Spleen (tissue), 11 donors: ENCODE measurements around the gene XYLT1. TPM values are rescaled to one million over a fixed set of nuclear protein-coding genes. Genes with fewer than 3 reads are reported as not detected.
"Not testable (repeated sequence)": the region's sequence is repeated elsewhere in the genome, so short reads cannot be mapped to it uniquely, and the experiment has no call there.

Source experiments
- DNase-seq: peaks from one replicate; pipeline ENCODE4 v3.0.0-alpha.2; 2020
- H3K27ac ChIP-seq, 8 donors: fragments of 200-600 bp; sonication (generic) in 7 of 8; 1 replicate in 4 of 8; 2 replicates in 4 of 8; pipeline versions ENCODE4 v1.5.0 to v1.8.0; 2016 to 2021; ENCODE audit warnings: inconsistent platforms in 4 of 8, mild to moderate bottlenecking in 4 of 8, moderate library complexity in 1 of 8
- H3K27me3 ChIP-seq, 7 donors: fragments of 200-600 bp; sonication (generic) in 6 of 7; replicated peaks in 1 of 7; 1 replicate in 4 of 7; 2 replicates in 3 of 7; pipeline versions ENCODE4 v1.5.0 to v1.8.0; 2016 to 2021; ENCODE audit warnings: inconsistent platforms in 3 of 7, mild to moderate bottlenecking in 1 of 7
- H3K36me3 ChIP-seq, 6 donors: fragments of 200-600 bp; sonication (generic) in 5 of 6; 1 replicate in 4 of 6; 2 replicates in 2 of 6; pipeline versions ENCODE4 v1.5.0 to v1.8.0; 2016 to 2021; ENCODE audit warnings: inconsistent platforms in 2 of 6
- H3K4me1 ChIP-seq, 6 donors: fragments of 200-600 bp; sonication (generic) in 5 of 6; 1 replicate in 3 of 6; 2 replicates in 3 of 6; pipeline versions ENCODE4 v1.5.0 to v1.8.0; 2016 to 2021; ENCODE audit warnings: inconsistent platforms in 3 of 6
- H3K4me3 ChIP-seq, 8 donors: fragments of 200-600 bp; sonication (generic) in 7 of 8; 1 replicate in 4 of 8; 2 replicates in 4 of 8; pipeline versions ENCODE4 v1.5.0 to v1.8.0; 2016 to 2021; ENCODE audit warnings: inconsistent platforms in 4 of 8, mild to moderate bottlenecking in 4 of 8, moderate library complexity in 2 of 8
- H3K9me3 ChIP-seq, 8 donors: fragments of 200-600 bp; sonication (generic) in 7 of 8; 1 replicate in 4 of 8; 2 replicates in 4 of 8; pipeline versions ENCODE4 v1.5.0 to v1.8.0; 2016 to 2021; ENCODE audit warnings: inconsistent platforms in 4 of 8
- CTCF ChIP-seq, 11 experiments: fragments of 200-600 bp in 7 of 11; fragments of 450-650 bp in 4 of 11; sonication (generic) in 4 of 11; IDR thresholded peaks in 8 of 11; conservative IDR thresholded peaks in 3 of 11; 1 replicate in 7 of 11; 2 replicates in 4 of 11; pipeline versions ENCODE4 v1.4.0 to v1.8.0; 2016 to 2021; ENCODE audit warnings: antibody characterized with exemption in 11 of 11, inconsistent platforms in 4 of 11, mild to moderate bottlenecking in 1 of 11
- POLR2A ChIP-seq, 3 donors: fragments of 450-650 bp; IDR thresholded peaks; one replicate each; pipeline ENCODE4 v1.5.1; 2017; ENCODE audit warnings: antibody characterized with exemption in 3 of 3, mild to moderate bottlenecking in 1 of 3
- POLR2AphosphoS5 ChIP-seq, 3 donors: sonication (generic); formaldehyde crosslinking; IDR thresholded peaks; one replicate each; pipeline ENCODE4 v1.5.1; 2017; ENCODE audit warnings: antibody characterized with exemption in 3 of 3
- WGBS, 5 donors: extraction: QIAGEN DNeasy Blood & Tissue Kit in 3 of 5; methylation state at CpG; one replicate each; pipeline versions ENCODE4 v1.1.5 to v1.1.7; 2013 to 2018; 5-methylcytosine and 5-hydroxymethylcytosine counted together
- intact Hi-C: fragments of 100-400 bp; cut with DNase I; formaldehyde crosslinking; loops from one replicate; pipeline ENCODE4 v1.15.0; 2023; ENCODE audit warnings: low total_unique reads
- polyA plus RNA-seq, 3 donors: library from polyadenylated mRNA; stranded (reverse); fragments of 200-250 nt; gene quantifications; one replicate each; pipeline ENCODE4 v1.2.1, GENCODE V29; 2013
- total RNA-seq, 7 donors: library from RNA; depleted of rRNA in 3 of 7; stranded (reverse); fragments of >200 nt in 3 of 7; fragmentation: NEBNext Ultra II Directional in 4 of 7; extraction: Animal tissue kit (Norgen Biotek cat#: 25700) in 4 of 7; gene quantifications; one replicate each; pipeline versions ENCODE4 v1.1.0 to v1.2.1, GENCODE V29; 2016 to 2021
- donor health status: healthy with polysubstance abuse.
- donor health status: DM: no; HTN: no; CAD: no; lungs with moderate emphysema.
- donor health status: DM: no; HTN: no; CAD: no.
- donor health status: Bipolar disorder and iron deficiency.
- donor health status: healthy.
- donor health status: DM: no; HTN: no; CAD: no.
- donor health status: DM: yes; HTN: yes; CAD: no.

XYLT1 gene
- total and polyA plus RNA-seq, 10 donors = 2.1 to 40.7 (median 23.5) TPM

DNA sequence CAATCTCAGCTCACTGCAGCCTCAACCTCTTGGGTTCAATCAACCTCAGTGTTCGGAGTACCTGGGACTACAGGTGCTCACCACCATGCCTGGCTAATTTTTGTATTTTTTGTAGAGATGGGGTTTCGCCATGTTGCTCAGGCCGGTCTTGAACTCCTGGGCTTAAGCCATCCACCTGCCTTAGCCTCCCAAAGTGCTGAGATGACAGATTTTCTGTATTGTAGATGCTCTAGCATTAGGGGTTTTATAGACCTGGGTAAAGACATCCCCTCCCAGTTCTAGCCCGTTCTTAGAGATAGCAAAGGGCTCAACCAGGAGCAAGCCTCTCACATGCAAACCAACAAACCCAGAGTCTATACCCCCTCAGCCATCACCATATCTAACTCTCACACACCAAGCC lies 57.3 kb downstream of the XYLT1 start:
- no peak for TF ChIP-seq POLR2AphosphoS5 (IDR thresholded peaks at IDR 0.05)
- TF ChIP-seq CTCF (IDR thresholded peaks at IDR 0.05 in 8 of 11, conservative IDR thresholded peaks at IDR 0.05 in 3 of 11) = no peak
- TF ChIP-seq POLR2A (IDR thresholded peaks at IDR 0.05) = no peak
- WGBS, 5 donors = 78 to 91% (median 88%) methylated on average over 4 of the region's 4 CpGs
- Histone ChIP-seq H3K27ac (peak overlapping the region in 2 of 8 donors; percentile 52 to 75), H3K27me3 (no peaks in the 10 kb centered on the region), H3K4me3 (no peak overlapping the region), H3K9me3 (no peaks in the 10 kb centered on the region), H3K4me1 (peaks cover 22 to 96% (median 56%) of the 10 kb centered on the region in 6 donors), H3K36me3 (no peaks in the 10 kb centered on the region)
- intact Hi-C loops = no loop called here
- no peak for DNase-seq

- TF ChIP-seq CTCF (IDR thresholded peaks at IDR 0.05 in 8 of 11, conservative IDR thresholded peaks at IDR 0.05 in 3 of 11) (no peak), POLR2AphosphoS5 (IDR thresholded peaks at IDR 0.05) (no peak), POLR2A (IDR thresholded peaks at IDR 0.05) (no peak)
- DNase-seq = no peak
- no peak overlapping the region for H3K27ac ChIP-seq
- H3K9me3 ChIP-seq = peaks cover 0 to 3% (median 0%) of the 10 kb centered on the region in 8 donors
- H3K4me3 ChIP-seq = no peak overlapping the region
- WGBS, 5 donors = 85 to 96% (median 91%) methylated on average over 5 of the region's 5 CpGs
- peaks cover 22 to 95% (median 56%) of the 10 kb centered on the region in 6 donors for H3K4me1 ChIP-seq
- intact Hi-C loops = no loop called here
- no peaks in the 10 kb centered on the region for H3K27me3 ChIP-seq
- H3K36me3 ChIP-seq = no peaks in the 10 kb centered on the region
Measured at GRCh38 chr16:17412791-17413190, 58.0 kb downstream of the XYLT1 start.

- intact Hi-C loops = no loop called here
- no peaks in the 10 kb centered on the region for H3K27me3 ChIP-seq
- DNase-seq = no peak
- 86 to 96% (median 90%) methylated on average over 5 to 7 of the region's 7 CpGs for WGBS, 5 donors
- H3K4me3 ChIP-seq = no peak overlapping the region
- H3K9me3 ChIP-seq = peaks cover 0 to 3% (median 0%) of the 10 kb centered on the region in 8 donors
- TF ChIP-seq POLR2A (IDR thresholded peaks at IDR 0.05) (no peak), CTCF (IDR thresholded peaks at IDR 0.05 in 8 of 11, conservative IDR thresholded peaks at IDR 0.05 in 3 of 11) (no peak)
- H3K4me1 ChIP-seq = peaks cover 19 to 90% (median 51%) of the 10 kb centered on the region in 6 donors
- no peaks in the 10 kb centered on the region for H3K36me3 ChIP-seq
- no peak overlapping the region for H3K27ac ChIP-seq
Measured at GRCh38 chr16:17412221-17412620, 58.5 kb downstream of the XYLT1 start.

- Histone ChIP-seq H3K36me3 (no peaks in the 10 kb centered on the region), H3K27ac (no peak overlapping the region), H3K9me3 (peaks cover 0 to 3% (median 0%) of the 10 kb centered on the region in 8 donors), H3K4me3 (no peak overlapping the region), H3K4me1 (peaks cover 14 to 87% (median 41%) of the 10 kb centered on the region in 6 donors), H3K27me3 (no peaks in the 10 kb centered on the region)
- WGBS, 5 donors = 82 to 90% (median 85%) methylated on average over 2 of the region's 2 CpGs
- no peak for TF ChIP-seq POLR2AphosphoS5 (IDR thresholded peaks at IDR 0.05)
- no peak for TF ChIP-seq CTCF (IDR thresholded peaks at IDR 0.05 in 8 of 11, conservative IDR thresholded peaks at IDR 0.05 in 3 of 11)
- no peak for TF ChIP-seq POLR2A (IDR thresholded peaks at IDR 0.05)
- intact Hi-C loops = no loop called here
- DNase-seq = no peak
Measured at GRCh38 chr16:17411263-17411662, 59.5 kb downstream of the XYLT1 start.

DNA sequence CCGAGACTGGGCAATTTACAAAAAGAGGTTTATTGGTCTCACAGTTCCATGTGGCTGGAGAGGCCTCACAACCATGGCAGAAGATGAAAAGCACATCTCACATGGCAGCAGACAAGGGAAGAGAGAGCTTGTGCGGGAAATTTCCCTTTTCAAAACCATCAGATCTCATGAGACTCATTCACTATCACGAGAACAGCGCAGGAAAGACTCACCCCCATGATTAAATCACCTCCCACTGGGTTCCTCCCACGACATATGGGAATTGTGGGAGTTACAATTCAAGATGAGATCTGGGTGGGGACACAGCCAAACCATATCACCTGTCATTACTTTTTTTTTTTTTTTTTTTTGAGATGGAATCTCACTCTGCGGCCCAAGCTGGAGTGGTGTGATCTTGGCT lies 60.4 kb downstream of the XYLT1 start:
- 85 to 97% (median 92%) methylated on average over 6 of the region's 6 CpGs for WGBS, 5 donors
- peaks cover 6 to 86% (median 32%) of the 10 kb centered on the region in 6 donors for H3K4me1 ChIP-seq
- DNase-seq, H3K4me3 ChIP-seq, intact Hi-C loops, H3K27me3 ChIP-seq, H3K9me3 ChIP-seq, H3K36me3 ChIP-seq, H3K27ac ChIP-seq: not testable (repeated sequence)
